Stimulated activated effector memory CD8-positive, alpha-beta T cell treated with anti-CD3 and anti-CD28 coated beads, Interleukin-12 subunit alpha, Interleukin-12 subunit beta, amount 100 ng/mL, for 72 hours (primary cell): ENCODE data around the gene MVB12B.

Experiments
- ATAC-seq: fragments of 150-1000 bp; cut with Tn5 transposase; 2 replicates; pipeline ENCODE4 v1.10.0; 2021
- DNase-seq, 2 donors: peaks; one replicate each; pipeline ENCODE4 v3.0.0; 2021 to 2022; ENCODE audit warnings: low spot score in 2 of 2
- H3K27ac Mint-ChIP-seq: one replicate; pipeline ENCODE4 v1.8.0; 2022; ENCODE audit warnings: mild to moderate bottlenecking, mixed read lengths
- H3K36me3 Mint-ChIP-seq: one replicate; pipeline ENCODE4 v1.8.0; 2022; ENCODE audit warnings: mild to moderate bottlenecking, mixed read lengths
- H3K4me1 Mint-ChIP-seq: one replicate; pipeline ENCODE4 v1.8.0; 2022; ENCODE audit warnings: mixed read lengths
- H3K4me3 Mint-ChIP-seq: one replicate; pipeline ENCODE4 v1.8.0; 2022; ENCODE audit warnings: mild to moderate bottlenecking, mixed read lengths
- H3K9me3 Mint-ChIP-seq: one replicate; pipeline ENCODE4 v1.8.0; 2022; ENCODE audit warnings: mixed read lengths

MVB12B gene

DNA sequence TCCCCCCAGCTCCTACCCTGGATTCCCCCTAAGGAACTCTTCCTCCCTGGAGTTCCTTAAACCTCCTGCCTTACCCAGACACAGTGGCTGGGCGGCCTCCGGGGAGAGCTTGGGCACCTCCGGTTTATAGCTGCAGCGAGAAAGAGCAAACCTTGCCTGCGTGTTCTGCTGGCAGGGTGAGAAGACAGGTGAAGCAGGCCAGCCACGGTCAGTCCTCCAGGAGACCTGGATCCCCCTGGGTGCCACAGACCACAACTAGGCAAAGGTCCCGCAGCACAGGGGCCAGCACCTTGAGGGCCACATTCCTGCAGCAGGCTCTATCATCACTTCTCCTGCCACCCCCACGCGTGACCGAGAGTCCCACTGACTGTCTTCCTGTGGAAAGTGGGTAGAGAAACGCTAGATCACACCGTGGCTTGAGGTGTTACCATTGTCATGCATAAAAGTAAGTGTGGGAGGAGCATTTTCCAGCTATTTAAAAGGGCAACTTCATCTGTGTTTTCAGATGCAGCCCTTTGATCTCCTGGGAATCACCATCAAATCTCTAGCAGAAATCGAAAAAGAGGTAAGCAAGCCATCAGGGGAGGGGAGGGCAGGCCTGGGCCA is 156.9 kb downstream of the MVB12B start:
- Mint-ChIP-seq H3K4me3 (peak overlapping the region; percentile 24), H3K27ac (no peak overlapping the region), H3K9me3 (no peaks in the 10 kb centered on the region), H3K36me3 (no peaks in the 10 kb centered on the region), H3K4me1 (peaks cover 31% of the 10 kb centered on the region)
- DNase-seq: no peak
- ATAC-seq: no peak

DNA sequence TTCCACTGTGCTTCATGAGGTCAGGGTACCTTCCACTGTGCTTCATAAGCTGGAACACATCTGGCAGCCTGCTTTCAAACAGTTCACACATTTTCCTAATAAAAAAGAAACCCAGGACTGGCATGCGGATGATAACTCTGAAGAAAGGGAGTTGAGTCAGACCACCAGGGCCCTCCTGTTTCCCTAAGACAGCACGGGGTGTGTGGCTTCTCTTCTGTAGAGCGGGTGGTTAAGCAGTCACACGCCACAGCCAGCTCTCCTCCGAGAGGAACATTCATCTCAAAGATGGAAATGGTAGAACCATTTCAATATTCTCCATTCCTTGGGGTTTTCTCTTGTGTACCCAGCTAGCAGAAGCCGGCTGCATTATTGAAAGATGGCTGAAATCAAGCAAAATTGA is 159.0 kb downstream of the MVB12B start:
- no peak overlapping the region for H3K27ac Mint-ChIP-seq
- H3K4me3 Mint-ChIP-seq: no peak overlapping the region
- ATAC-seq (peak; percentile 79), DNase-seq (no peak)
- H3K4me1 Mint-ChIP-seq: peaks cover 19% of the 10 kb centered on the region
- no peaks in the 10 kb centered on the region for H3K9me3 Mint-ChIP-seq
- H3K36me3 Mint-ChIP-seq: no peaks in the 10 kb centered on the region

DNA sequence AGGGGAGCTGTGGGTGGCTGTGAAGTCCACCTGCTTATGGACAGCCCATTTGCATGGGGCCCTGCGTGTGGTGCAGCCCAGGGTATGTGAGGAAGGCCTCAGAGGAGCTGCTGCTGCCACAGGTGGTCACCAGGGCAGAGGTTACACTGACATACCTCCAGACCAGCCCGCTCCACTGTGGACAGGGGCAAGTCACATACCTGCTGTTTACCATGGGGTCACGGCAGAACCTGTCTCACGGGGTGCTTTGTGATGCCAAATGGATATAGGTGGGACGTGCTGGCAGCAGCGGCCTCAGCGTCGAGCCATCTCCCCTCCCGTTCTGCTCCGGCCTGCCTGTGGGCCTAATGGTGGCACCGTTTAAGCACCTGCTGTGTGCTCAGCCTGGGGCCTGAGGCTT is 159.6 kb downstream of the MVB12B start:
- no peak overlapping the region for H3K27ac Mint-ChIP-seq
- DNase-seq: no peak
- no peak overlapping the region for H3K4me3 Mint-ChIP-seq
- peaks cover 15% of the 10 kb centered on the region for H3K4me1 Mint-ChIP-seq
- ATAC-seq: no peak
- H3K36me3 Mint-ChIP-seq: no peaks in the 10 kb centered on the region
- H3K9me3 Mint-ChIP-seq: no peaks in the 10 kb centered on the region

DNA sequence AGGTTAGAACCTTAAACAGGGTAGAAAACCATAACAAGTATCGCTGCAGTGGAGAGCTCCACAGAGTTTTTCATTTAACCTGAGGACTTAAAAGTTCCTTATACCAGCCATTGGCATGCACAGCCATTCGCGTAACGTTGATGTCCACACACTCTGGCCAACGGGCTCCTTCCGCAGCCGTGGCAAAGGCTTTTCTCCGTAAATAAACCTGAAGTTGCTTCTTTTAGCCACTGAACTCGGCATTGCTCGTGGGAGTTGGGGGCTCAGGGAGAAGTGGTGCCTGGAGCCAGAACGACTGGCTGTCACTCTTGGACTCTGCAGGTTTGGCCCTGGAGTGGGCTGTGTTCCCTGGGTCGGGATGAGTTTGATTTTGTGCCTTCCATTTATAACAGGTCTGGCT is 161.2 kb downstream of the MVB12B start:
- peak overlapping the region; percentile 71 for H3K27ac Mint-ChIP-seq
- peaks cover 11% of the 10 kb centered on the region for H3K4me1 Mint-ChIP-seq
- H3K36me3 Mint-ChIP-seq: no peaks in the 10 kb centered on the region
- no peak overlapping the region for H3K4me3 Mint-ChIP-seq
- ATAC-seq (no peak), DNase-seq (no peak)
- no peaks in the 10 kb centered on the region for H3K9me3 Mint-ChIP-seq

DNA sequence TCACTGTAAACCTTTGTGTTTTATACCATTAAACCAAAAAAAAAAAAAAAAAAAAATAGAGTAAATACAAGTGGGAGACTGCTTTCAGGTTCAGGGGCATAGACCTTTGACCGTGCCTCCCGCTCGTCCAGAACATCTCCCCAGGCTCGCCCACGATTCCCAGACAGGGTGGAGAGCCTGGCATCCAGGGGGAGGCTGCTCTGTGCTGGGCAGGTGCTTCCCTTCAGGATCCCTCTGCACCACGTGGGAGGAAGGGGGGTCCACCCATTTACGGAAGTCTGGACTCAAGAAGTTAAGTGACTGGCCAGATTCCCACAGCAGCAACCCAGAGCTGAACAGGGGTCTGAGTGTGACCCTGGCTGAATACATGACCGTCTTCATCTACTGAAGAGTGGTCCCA is 161.7 kb downstream of the MVB12B start:
- Mint-ChIP-seq H3K36me3 (no peaks in the 10 kb centered on the region), H3K9me3 (no peaks in the 10 kb centered on the region), H3K4me1 (peaks cover 8% of the 10 kb centered on the region), H3K4me3 (no peak overlapping the region), H3K27ac (no peak overlapping the region)
- DNase-seq (no peak), ATAC-seq (no peak)

DNA sequence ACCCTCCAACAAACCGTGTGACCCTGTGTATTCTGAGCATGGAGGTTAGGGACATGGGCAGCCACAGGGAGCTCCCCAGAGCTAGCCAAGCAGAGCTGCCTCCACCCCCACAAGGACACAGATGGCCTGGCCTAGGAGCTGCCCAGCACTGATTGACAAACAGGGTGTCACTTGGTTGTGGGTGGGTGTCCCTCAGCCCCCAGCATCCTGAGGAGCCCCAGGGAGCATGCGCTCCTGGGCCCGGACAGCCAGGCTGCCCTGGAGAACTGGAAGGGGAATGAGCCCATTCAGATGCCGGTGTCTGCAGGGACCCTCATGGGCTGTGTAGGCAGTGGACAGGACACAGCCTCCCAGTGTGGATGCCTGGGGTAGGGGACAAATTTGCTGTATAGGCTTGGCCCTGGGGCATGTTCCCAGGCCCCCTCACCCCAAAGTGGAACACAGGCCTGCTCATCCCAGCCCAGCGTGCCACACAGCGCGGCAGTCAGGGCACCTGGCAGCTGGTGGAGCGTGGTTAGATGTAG is 162.3 kb downstream of the MVB12B start:
- Mint-ChIP-seq H3K9me3 (no peaks in the 10 kb centered on the region), H3K4me1 (peaks cover 2% of the 10 kb centered on the region), H3K36me3 (no peaks in the 10 kb centered on the region), H3K27ac (no peak overlapping the region), H3K4me3 (no peak overlapping the region)
- DNase-seq (no peak), ATAC-seq (no peak)

DNA sequence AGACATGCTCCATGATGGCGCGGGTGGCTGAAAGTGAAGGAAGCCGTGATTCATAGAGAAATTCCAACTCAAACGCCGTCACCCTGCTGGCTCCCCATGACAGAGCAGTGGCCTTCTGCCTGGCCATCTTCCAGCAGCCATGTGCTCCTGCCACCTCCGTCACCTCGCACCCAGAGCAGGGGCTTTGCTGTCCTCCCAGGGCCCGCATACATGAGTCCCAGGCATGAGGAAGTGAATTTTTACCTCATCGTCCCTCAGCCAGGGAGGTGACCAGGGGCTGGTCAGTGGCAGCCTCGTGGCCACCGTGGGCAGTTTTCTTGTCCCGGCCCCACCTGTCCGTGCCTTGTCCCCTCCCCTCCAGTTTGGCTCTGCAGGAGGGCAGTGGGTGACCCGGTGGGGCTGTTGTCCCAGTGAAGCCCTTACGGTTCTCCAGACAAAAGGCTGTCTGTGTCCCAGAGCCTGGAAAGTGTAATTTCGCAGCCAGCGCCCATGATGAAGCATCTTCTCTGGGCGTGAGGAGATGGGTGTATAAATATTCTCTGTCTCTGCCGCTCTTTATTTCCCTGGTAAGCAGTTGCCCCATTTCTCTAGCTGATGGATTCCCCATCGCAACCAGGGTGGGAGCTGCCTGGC is 163.1 kb downstream of the MVB12B start:
- H3K4me3 Mint-ChIP-seq: peak overlapping the region; percentile 31
- H3K9me3 Mint-ChIP-seq: no peaks in the 10 kb centered on the region
- no peaks in the 10 kb centered on the region for H3K4me1 Mint-ChIP-seq
- DNase-seq (no peak), ATAC-seq (no peak)
- no peak overlapping the region for H3K27ac Mint-ChIP-seq
- H3K36me3 Mint-ChIP-seq: no peaks in the 10 kb centered on the region

DNA sequence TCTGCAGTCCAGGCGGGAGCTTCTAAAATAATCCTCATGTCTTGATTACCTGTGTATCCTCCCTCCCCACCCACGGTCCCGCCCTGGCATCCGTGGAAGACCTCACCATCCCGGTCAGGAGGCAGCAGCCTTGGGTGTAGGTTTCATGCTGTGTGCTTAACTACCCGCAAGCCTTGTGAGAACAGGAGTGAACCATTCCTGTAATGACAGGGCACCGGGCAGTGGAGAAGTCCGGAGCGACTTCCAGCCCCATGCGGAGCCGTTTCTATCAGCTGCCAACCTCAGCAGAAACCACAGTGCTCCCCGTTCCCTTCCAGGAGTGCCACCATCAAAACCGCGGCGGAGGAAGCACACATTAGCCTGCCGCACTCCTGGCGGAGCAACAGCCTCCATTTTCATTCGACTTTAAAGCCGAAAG is 163.6 kb downstream of the MVB12B start:
- no peaks in the 10 kb centered on the region for H3K4me1 Mint-ChIP-seq
- no peaks in the 10 kb centered on the region for H3K9me3 Mint-ChIP-seq
- DNase-seq (no peak), ATAC-seq (peak; percentile 67)
- H3K36me3 Mint-ChIP-seq: no peaks in the 10 kb centered on the region
- H3K27ac Mint-ChIP-seq: no peak overlapping the region
- H3K4me3 Mint-ChIP-seq: peak overlapping the region; percentile 31

DNA sequence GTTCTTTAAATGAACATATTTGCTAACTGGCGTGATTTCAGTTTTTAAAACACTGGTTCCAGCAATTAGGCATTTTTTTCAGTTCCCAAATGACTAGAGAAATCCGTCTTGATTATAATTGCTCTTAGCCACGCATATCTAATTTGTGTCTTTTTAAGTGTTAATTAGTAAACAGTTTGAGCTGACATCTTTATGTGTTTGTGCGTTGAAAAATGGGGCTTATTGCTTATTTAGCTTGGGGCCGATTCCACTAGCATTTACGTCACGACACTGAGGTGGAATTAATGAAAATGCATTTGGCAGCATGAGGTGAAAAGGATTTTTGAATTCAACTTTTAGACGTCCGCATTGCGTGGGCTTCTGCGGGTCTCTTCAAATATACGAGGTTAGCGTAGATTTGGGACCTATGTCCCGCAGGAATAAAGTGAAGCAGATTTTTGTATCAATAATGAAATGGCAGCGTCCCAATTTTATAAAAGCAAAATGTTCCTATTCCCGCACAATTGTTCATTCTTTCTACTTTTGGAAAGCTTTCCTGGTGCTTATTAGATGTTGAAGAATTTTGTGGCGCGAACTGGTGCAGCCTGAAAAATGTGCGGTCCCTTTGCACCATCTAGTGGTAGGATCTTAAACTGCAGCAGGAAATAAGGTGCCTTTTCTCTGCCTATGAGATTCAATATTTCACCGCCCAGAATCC is 164.4 kb downstream of the MVB12B start:
- ATAC-seq (peak; percentile 50), DNase-seq (peak; percentile 60 to 74)
- H3K4me3 Mint-ChIP-seq: no peak overlapping the region
- no peaks in the 10 kb centered on the region for H3K4me1 Mint-ChIP-seq
- H3K27ac Mint-ChIP-seq: no peak overlapping the region
- H3K9me3 Mint-ChIP-seq: no peaks in the 10 kb centered on the region
- H3K36me3 Mint-ChIP-seq: no peaks in the 10 kb centered on the region

DNA sequence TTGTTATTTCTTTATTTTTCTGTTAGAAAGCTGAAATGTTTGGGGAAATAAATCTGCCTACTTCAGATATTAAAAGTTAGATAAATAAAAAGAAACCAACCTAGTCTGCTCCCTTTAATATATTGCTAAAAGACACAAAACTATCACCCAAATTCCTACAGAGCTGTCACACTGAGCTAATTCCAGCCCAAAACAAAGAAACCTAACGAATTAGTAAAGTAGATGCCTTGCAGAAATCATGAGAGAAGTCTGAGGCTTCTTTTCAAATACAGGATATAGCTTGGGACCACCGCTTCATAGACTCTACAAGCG is 164.9 kb downstream of the MVB12B start:
- DNase-seq (no peak), ATAC-seq (no peak)
- no peaks in the 10 kb centered on the region for H3K36me3 Mint-ChIP-seq
- H3K27ac Mint-ChIP-seq: no peak overlapping the region
- H3K4me3 Mint-ChIP-seq: no peak overlapping the region
- H3K4me1 Mint-ChIP-seq: peaks cover 2% of the 10 kb centered on the region
- H3K9me3 Mint-ChIP-seq: no peaks in the 10 kb centered on the region

DNA sequence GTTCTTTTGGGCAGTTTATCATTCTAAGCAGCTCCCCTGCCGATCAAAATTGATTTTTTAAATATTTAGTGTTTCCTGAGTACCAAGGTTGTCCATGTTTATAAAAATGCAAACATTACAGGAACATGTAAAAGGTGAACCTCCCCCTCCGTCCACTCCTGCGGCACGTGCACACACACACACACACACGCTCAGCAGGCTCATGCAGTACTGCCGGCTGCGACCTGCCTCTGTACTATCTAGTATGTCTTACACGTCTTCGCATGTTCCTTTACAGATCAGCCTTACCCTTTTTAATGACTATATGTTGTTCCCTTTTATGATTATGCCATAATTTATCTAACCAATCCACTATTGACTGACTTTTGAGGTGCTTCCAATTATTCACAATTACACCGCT is 165.3 kb downstream of the MVB12B start:
- Mint-ChIP-seq H3K4me1 (peaks cover 6% of the 10 kb centered on the region), H3K36me3 (no peaks in the 10 kb centered on the region), H3K27ac (no peak overlapping the region), H3K9me3 (no peaks in the 10 kb centered on the region), H3K4me3 (no peak overlapping the region)
- ATAC-seq (no peak), DNase-seq (no peak)

DNA sequence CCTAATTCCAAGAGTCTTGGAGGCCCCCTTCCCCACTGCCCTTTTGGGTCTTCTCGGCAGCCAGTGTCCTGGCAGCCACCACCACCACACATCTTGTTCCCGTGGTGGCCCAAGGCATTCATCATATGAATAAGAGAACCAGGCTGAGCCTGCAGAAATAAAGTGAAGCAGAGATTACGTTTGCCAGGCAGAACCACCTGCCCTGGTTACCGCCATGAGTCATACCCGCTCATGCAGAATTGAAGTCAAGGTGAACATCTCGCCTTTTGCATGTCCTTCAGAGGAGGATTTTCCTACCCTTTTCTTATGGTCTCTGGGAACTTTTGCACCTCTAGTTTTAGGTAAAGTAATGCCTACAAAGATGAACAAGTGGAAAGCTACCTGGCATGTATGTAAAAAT is 167.6 kb downstream of the MVB12B start:
- Mint-ChIP-seq H3K36me3 (no peaks in the 10 kb centered on the region), H3K9me3 (no peaks in the 10 kb centered on the region), H3K4me3 (no peak overlapping the region), H3K27ac (no peak overlapping the region), H3K4me1 (peaks cover 17% of the 10 kb centered on the region)
- ATAC-seq: no peak
- DNase-seq: no peak

DNA sequence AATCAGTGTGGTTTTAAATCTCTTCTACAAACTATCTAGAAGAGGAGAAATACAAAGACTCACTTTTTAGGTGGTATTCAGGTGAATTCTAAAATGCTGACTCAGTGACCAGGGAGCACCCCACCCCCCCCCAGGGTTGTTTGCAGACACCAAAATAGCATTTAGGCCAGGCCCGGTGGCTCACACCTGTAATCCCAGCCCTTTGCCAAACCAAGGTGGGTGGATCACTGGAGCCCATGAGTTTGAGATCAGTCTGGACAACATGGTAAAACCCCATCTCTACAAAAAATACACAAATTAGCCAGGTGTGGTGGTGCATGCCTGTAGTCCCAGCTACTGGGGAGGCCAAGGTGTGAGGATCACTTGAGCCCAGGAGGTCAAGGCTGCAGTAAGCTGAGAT is 168.1 kb downstream of the MVB12B start:
- Mint-ChIP-seq H3K4me1 (peaks cover 22% of the 10 kb centered on the region), H3K36me3 (no peaks in the 10 kb centered on the region), H3K27ac (no peak overlapping the region), H3K4me3 (no peak overlapping the region), H3K9me3 (no peaks in the 10 kb centered on the region)
- DNase-seq: no peak
- no peak for ATAC-seq

DNA sequence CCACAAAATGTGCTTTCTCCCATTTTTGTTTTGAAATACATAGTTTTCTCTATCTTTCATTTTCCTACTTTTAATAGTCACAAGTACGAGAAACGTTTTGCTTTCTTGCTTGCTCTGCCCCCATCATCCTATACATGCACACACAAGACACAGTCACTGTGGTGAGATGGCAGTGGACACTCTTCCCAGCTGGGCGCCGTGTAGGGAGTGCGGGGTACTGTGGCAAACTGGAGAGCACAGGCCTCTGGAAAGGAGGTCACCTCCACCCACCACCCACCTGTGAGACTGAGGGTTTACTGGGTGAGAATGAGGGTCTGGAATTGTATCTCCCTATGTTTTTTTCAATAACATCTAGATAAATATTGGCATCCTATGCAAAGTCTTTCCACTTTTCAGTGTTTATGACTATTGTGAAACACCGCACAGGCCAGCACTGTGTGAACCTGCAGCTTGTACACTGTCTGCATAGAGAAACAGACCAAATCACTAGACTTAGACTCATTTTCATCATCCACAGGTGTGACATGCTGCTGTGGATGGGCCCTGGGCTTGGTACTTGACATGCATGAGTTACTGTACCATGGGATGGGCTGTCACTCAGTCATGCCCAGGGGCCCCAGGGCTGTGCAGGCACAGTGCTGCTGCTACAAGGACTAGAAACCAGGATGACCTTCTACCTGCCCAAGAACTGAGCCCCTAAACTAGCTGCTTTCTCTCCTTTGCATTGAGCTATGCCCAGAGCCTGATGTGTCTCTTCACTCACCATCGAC is 169.0 kb downstream of the MVB12B start:
- no peaks in the 10 kb centered on the region for H3K9me3 Mint-ChIP-seq
- H3K4me3 Mint-ChIP-seq: no peak overlapping the region
- H3K27ac Mint-ChIP-seq: no peak overlapping the region
- peaks cover 30% of the 10 kb centered on the region for H3K4me1 Mint-ChIP-seq
- ATAC-seq (no peak), DNase-seq (no peak)
- no peaks in the 10 kb centered on the region for H3K36me3 Mint-ChIP-seq

DNA sequence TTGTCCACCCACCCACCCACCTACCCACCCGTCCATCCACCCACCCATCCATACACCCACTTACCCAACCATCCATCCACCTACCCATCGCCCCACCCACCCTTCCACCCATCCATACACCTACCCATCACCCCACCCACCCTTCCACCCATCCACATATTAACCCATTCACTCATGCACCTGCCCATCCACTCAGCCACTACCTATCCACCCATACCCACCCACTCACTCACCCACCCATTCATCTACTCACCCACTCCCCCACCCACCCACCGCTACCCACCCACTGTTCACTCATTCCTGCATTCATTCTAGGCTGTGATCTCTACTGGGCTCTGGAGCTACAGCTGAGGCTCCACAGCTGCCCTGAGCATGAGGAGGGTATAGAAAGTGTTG is 169.6 kb downstream of the MVB12B start:
- Mint-ChIP-seq H3K9me3 (no peaks in the 10 kb centered on the region), H3K27ac (peak overlapping the region; percentile 74)

More for the DNA sequence above, 169.6 kb downstream of the MVB12B start:
- Mint-ChIP-seq H3K4me1 (peaks cover 36% of the 10 kb centered on the region), H3K4me3 (no peak overlapping the region), H3K36me3 (no peaks in the 10 kb centered on the region)
- no peak for ATAC-seq
- DNase-seq: no peak
